Bronchial epithelial cell (primary cell): ENCODE measurements around the gene STRA8. TPM values are rescaled to one million over a fixed set of nuclear protein-coding genes. Genes with fewer than 3 reads are reported as not detected.

Experiments used
- DNase-seq: peaks from one replicate; pipeline ENCODE4 v3.0.0-alpha.2; 2010; ENCODE audit warnings: low read depth
- FAIRE-seq: peaks from 2 replicates; lab custom pipeline; 2011; peaks lifted over from hg19 to GRCh38; lab: Jason Lieb, UNC
- H3K27me3 ChIP-seq: 2 replicates; pipeline ENCODE4 v1.5.1; 2011; ENCODE audit warnings: low read length; ENCODE audit not compliant: control insufficient read depth, insufficient read depth
- H3K36me3 ChIP-seq: 2 replicates; pipeline ENCODE4 v1.5.1; 2011; ENCODE audit warnings: low read length; ENCODE audit not compliant: control insufficient read depth, insufficient read depth
- H3K4me3 ChIP-seq: 2 replicates; pipeline ENCODE4 v1.5.1; 2011; ENCODE audit warnings: mild to moderate bottlenecking, low read depth, low read length, control low read depth
- CTCF ChIP-seq: IDR thresholded peaks from 2 replicates; pipeline ENCODE4 v1.5.1; 2011; ENCODE audit warnings: mild to moderate bottlenecking, moderate library complexity, low read length, control low read depth, inconsistent platforms; ENCODE audit not compliant: insufficient read depth, severe bottlenecking
- total RNA-seq: library from RNA; depleted of rRNA; stranded (reverse); fragments of >200 nt; gene quantifications from 2 replicates; pipeline ENCODE4 v1.2.1, GENCODE V29; 2014

The STRA8 gene
- not detected in 2 replicates for total RNA-seq

GRCh38 chr7:135233570-135233969, at the start of gene STRA8:
STRA8 (plus strand) TSS chr7:135233838; CDS start chr7:135240525, 6,687 bp downstream.
- no peak for TF ChIP-seq CTCF
- no peak for FAIRE-seq
- Histone ChIP-seq H3K27me3 (no peaks in the 10 kb centered on the region), H3K36me3 (no peaks in the 10 kb centered on the region), H3K4me3 (no peak within 1 kb of the TSS)
- DNase-seq: no peak

- Histone ChIP-seq H3K27me3 (no peaks in the 10 kb centered on the region), H3K36me3 (peaks cover 33% of the 10 kb centered on the region), H3K4me3 (no peak overlapping the region)
- TF ChIP-seq CTCF: no peak
- FAIRE-seq (no peak), DNase-seq (no peak)
These were observed 49.3 kb upstream of the STRA8 start for GRCh38 chr7:135184254-135184841.

- DNase-seq (no peak), FAIRE-seq (no peak)
- Histone ChIP-seq H3K4me3 (no peak overlapping the region), H3K36me3 (peaks cover 33% of the 10 kb centered on the region), H3K27me3 (no peaks in the 10 kb centered on the region)
- no peak for TF ChIP-seq CTCF
These were observed 48.0 kb upstream of the STRA8 start for GRCh38 chr7:135185471-135186260.

- TF ChIP-seq CTCF: no peak
- FAIRE-seq: no peak
- H3K36me3 ChIP-seq: peaks cover 33% of the 10 kb centered on the region
These were observed 47.4 kb upstream of the STRA8 start for GRCh38 chr7:135186261-135186540.

GRCh38 chr7:135186841-135187253, 46.8 kb upstream of the STRA8 start:
- TF ChIP-seq CTCF: no peak
- H3K4me3 ChIP-seq: no peak overlapping the region
- H3K27me3 ChIP-seq: no peaks in the 10 kb centered on the region
- DNase-seq: no peak
- H3K36me3 ChIP-seq: peaks cover 33% of the 10 kb centered on the region
- no peak for FAIRE-seq

More at GRCh38 chr7:135186261-135186540, 47.4 kb upstream of the STRA8 start:
- no peak overlapping the region for H3K4me3 ChIP-seq
- no peaks in the 10 kb centered on the region for H3K27me3 ChIP-seq
- no peak for DNase-seq
